K562 (cell line): ENCODE data around the gene NRXN3. TPM values are rescaled to one million over a fixed set of nuclear protein-coding genes. Genes with fewer than 3 reads are reported as not detected.

Experiments used
- ATAC-seq: fragments of 200-7000 bp; cut with Tn5 transposase; 3 replicates; pipeline ENCODE4 v1.9.1; 2020; ENCODE audit warnings: moderate library complexity
- BruUV-seq: library from RNA; stranded (reverse); fragments of 400-500 nt; replicated peaks from 2 replicates; lab custom pipeline; 2021; lab: Mats Ljungman, UMichigan
- CTCF ChIA-PET: fragments of 300-600 bp; formaldehyde crosslinking; extraction: SDS; loops from one replicate; lab custom pipeline; 2021; ENCODE audit warnings: low intra/inter-chr PET ratio; lab: Yijun Ruan, JAX
- POLR2A ChIA-PET: fragments of 300-600, 350-650 bp; sonication (Branson Sonifier 250); formaldehyde crosslinking; extraction: SDS; loops from one replicate; lab custom pipeline; 2021; ENCODE audit warnings: antibody characterized with exemption, inconsistent platforms; lab: Yijun Ruan, JAX
- DNase-seq, 4 experiments: peaks; one replicate each; pipeline versions ENCODE4 v3.0.0 to v3.0.0-alpha.2; 2011 to 2018; ENCODE audit warnings: low spot score in 3 of 4, mixed read lengths in 3 of 4; ENCODE audit errors: extremely low read depth in 1 of 4
- FAIRE-seq: peaks from 2 replicates; lab custom pipeline; 2011; peaks lifted over from hg19 to GRCh38; lab: Jason Lieb, UNC
- H2AFZ ChIP-seq: 2 replicates; pipeline ENCODE4 v1.6.0; 2011; ENCODE audit warnings: low read depth, low read length, control low read depth, inconsistent platforms
- H3K27ac ChIP-seq: fragments of 200-600 bp; 3 replicates; pipeline ENCODE4 v1.8.0; 2011; ENCODE audit warnings: low read depth, mild to moderate bottlenecking, control low read depth, inconsistent platforms, low read length, moderate library complexity, mixed read lengths; ENCODE audit errors: extremely low read depth
- H3K27me3 ChIP-seq, 2 experiments: fragments of 300-600 bp in 1 of 2; 2 replicates in 1 of 2; 3 replicates in 1 of 2; pipeline versions ENCODE4 v1.6.0 to v1.8.0; 2011; ENCODE audit warnings: inconsistent platforms in 2 of 2, low read length in 2 of 2, mild to moderate bottlenecking in 1 of 2, mixed read lengths in 1 of 2, moderate library complexity in 1 of 2; ENCODE audit not compliant: control insufficient read depth in 2 of 2, insufficient read depth in 2 of 2
- H3K36me3 ChIP-seq: fragments of 300-600 bp; 3 replicates; pipeline ENCODE4 v1.8.0; 2011; ENCODE audit warnings: mild to moderate bottlenecking, low read length, inconsistent platforms; ENCODE audit not compliant: control insufficient read depth, insufficient read depth
- H3K4me1 ChIP-seq, 2 experiments: fragments of 200-600 bp in 1 of 2; replicated peaks in 1 of 2; 2 replicates in 1 of 2; 3 replicates in 1 of 2; pipeline versions ENCODE4 v1.5.1 to v1.8.0; 2011; ENCODE audit warnings: inconsistent platforms in 2 of 2, low read length in 2 of 2, mild to moderate bottlenecking in 1 of 2, mixed read lengths in 1 of 2, moderate library complexity in 1 of 2; ENCODE audit not compliant: control insufficient read depth in 2 of 2, insufficient read depth in 2 of 2
- H3K4me2 ChIP-seq: 2 replicates; pipeline ENCODE4 v1.6.1; 2011; ENCODE audit warnings: low read length, control low read depth, inconsistent platforms, mixed read lengths; ENCODE audit not compliant: insufficient read depth
- H3K4me3 ChIP-seq: fragments of 200-600 bp; sonication (generic), shearing (Covaris generic); 2 replicates; pipeline ENCODE4 v1.5.1; 2016; ENCODE audit warnings: control low read depth, inconsistent platforms
- H3K79me2 ChIP-seq: fragments of 200-600 bp; 3 replicates; pipeline ENCODE4 v1.8.0; 2011; ENCODE audit warnings: low read length, inconsistent platforms; ENCODE audit not compliant: control insufficient read depth, insufficient read depth
- H3K9ac ChIP-seq, 2 experiments: 2 replicates each; pipeline versions ENCODE4 v1.6.0 to v1.6.1; 2011; ENCODE audit warnings: low read depth in 2 of 2, low read length in 2 of 2, control low read depth in 1 of 2, inconsistent platforms in 1 of 2, mild to moderate bottlenecking in 1 of 2, mixed read lengths in 1 of 2; ENCODE audit not compliant: insufficient read depth in 1 of 2
- H3K9me1 ChIP-seq: one replicate; pipeline ENCODE4 v1.6.0; 2011; ENCODE audit warnings: inconsistent platforms, mild to moderate bottlenecking, low read length, moderate library complexity; ENCODE audit not compliant: control insufficient read depth, insufficient read depth
- H3K9me3 ChIP-seq: replicated peaks from 2 replicates; pipeline ENCODE4 v1.5.1; 2011; ENCODE audit warnings: low read depth, low read length, inconsistent platforms; ENCODE audit not compliant: control insufficient read depth, insufficient read depth
- H4K20me1 ChIP-seq: replicated peaks from 2 replicates; pipeline ENCODE4 v1.6.1; 2011; ENCODE audit warnings: low read length, inconsistent platforms, mixed read lengths; ENCODE audit not compliant: control insufficient read depth, insufficient read depth
- BRCA1 ChIP-seq, 2 experiments: fragments of 450-650 bp in 1 of 2; sonication (generic) in 1 of 2; formaldehyde crosslinking in 1 of 2; IDR thresholded peaks; 2 replicates each; pipeline versions ENCODE4 v1.5.0 to v1.6.1; 2017 to 2020; ENCODE audit warnings: mild to moderate bottlenecking in 1 of 2, missing genetic modification reagents in 1 of 2
- CBX1 ChIP-seq: sonication (generic); IDR thresholded peaks from 2 replicates; pipeline ENCODE4 v1.6.1; 2016; ENCODE audit warnings: antibody characterized with exemption, low read depth, mild to moderate bottlenecking
- EZH2 ChIP-seq: IDR thresholded peaks from 2 replicates; pipeline ENCODE4 v1.6.1; 2012; ENCODE audit warnings: low read depth, mild to moderate bottlenecking, inconsistent platforms, low read length, borderline replicate concordance
- FOXK2 ChIP-seq, 2 experiments: fragments of 450-650 bp; IDR thresholded peaks in 1 of 2; conservative IDR thresholded peaks in 1 of 2; 2 replicates each; pipeline ENCODE4 v1.6.1; 2016; ENCODE audit warnings: low read depth in 2 of 2, mild to moderate bottlenecking in 1 of 2
- HIVEP1 ChIP-seq: fragments of 250-450 bp; sonication (Bioruptor Pico); IDR thresholded peaks from 2 replicates; pipeline ENCODE4 v1.4.0; 2020; ENCODE audit warnings: mild to moderate bottlenecking
- HMBOX1 ChIP-seq: sonication (generic); IDR thresholded peaks from 2 replicates; pipeline ENCODE4 v1.6.1; 2016
- HMGN3 ChIP-seq: IDR thresholded peaks from 2 replicates; pipeline ENCODE4 v1.6.1; 2011; ENCODE audit warnings: borderline replicate concordance, low read depth, mild to moderate bottlenecking, mixed read lengths, low read length; ENCODE audit not compliant: insufficient read length; ENCODE audit errors: extremely low read depth
- HOXB6 ChIP-seq: fragments of 250-450 bp; sonication (Bioruptor Pico); IDR thresholded peaks from 2 replicates; pipeline ENCODE4 v1.5.1; 2022; ENCODE audit warnings: mild to moderate bottlenecking, borderline replicate concordance
- OTX1 ChIP-seq: fragments of 450-650 bp; formaldehyde crosslinking; IDR thresholded peaks from 2 replicates; pipeline ENCODE4 v1.4.0; 2022; ENCODE audit warnings: mild to moderate bottlenecking
- PHF8 ChIP-seq: fragments of 200-600 bp; sonication (generic); IDR thresholded peaks from 2 replicates; pipeline ENCODE4 v1.6.1; 2012; ENCODE audit warnings: mixed run types, mild to moderate bottlenecking, inconsistent platforms, low read length, moderate library complexity, borderline replicate concordance
- PKNOX1 ChIP-seq: fragments of 450-650 bp; IDR thresholded peaks from 2 replicates; pipeline ENCODE4 v1.6.1; 2016
- SAFB2 ChIP-seq: fragments of 200-400 bp; formaldehyde crosslinking; IDR thresholded peaks from 2 replicates; pipeline ENCODE4 v1.6.1; 2018; ENCODE audit warnings: borderline replicate concordance, low read length, low read depth, moderate library complexity; ENCODE audit not compliant: severe bottlenecking
- SMAD2 ChIP-seq: fragments of 150-350 bp; IDR thresholded peaks from 2 replicates; pipeline ENCODE4 v1.6.1; 2014; ENCODE audit warnings: low read depth, mild to moderate bottlenecking, low read length
- TAF9B ChIP-seq: fragments of 450-650 bp; IDR thresholded peaks from 2 replicates; pipeline ENCODE4 v1.6.1; 2018; ENCODE audit warnings: mild to moderate bottlenecking; ENCODE audit not compliant: partially characterized antibody
- TEAD1 ChIP-seq, 2 experiments: fragments of 450-650 bp in 1 of 2; sonication (generic) in 1 of 2; formaldehyde crosslinking; IDR thresholded peaks; 2 replicates each; pipeline versions ENCODE4 v1.4.0 to v1.8.0; 2020 to 2022; ENCODE audit warnings: mild to moderate bottlenecking in 2 of 2, missing genetic modification reagents in 1 of 2
- TFAM ChIP-seq: fragments of 250-450 bp; sonication (Bioruptor Pico); conservative IDR thresholded peaks from 2 replicates; pipeline ENCODE4 v1.5.0; 2021; ENCODE audit warnings: mild to moderate bottlenecking, moderate library complexity
- ZBTB12 ChIP-seq: fragments of 250-450 bp; sonication (Bioruptor Pico); IDR thresholded peaks from 2 replicates; pipeline ENCODE4 v1.4.0; 2020
- ZNF311 ChIP-seq: fragments of 250-450 bp; sonication (Bioruptor Pico); IDR thresholded peaks from 2 replicates; pipeline ENCODE4 v1.4.0; 2020; ENCODE audit warnings: mild to moderate bottlenecking, moderate library complexity
- WGBS: fragments of 100-300 bp; shearing (Covaris generic); methylation state at CpG from one replicate; pipeline ENCODE4 v1.1.6; 2016; ENCODE audit warnings: low coverage, mixed read lengths; ENCODE audit not compliant: insufficient coverage; ENCODE audit errors: missing lambda C conversion rate; 5-methylcytosine and 5-hydroxymethylcytosine counted together
- in situ Hi-C: fragments of 300-500 bp; cut with MboI; formaldehyde crosslinking; loops from 4 replicates; pipeline ENCODE4 v1.15.0; 2018; ENCODE audit warnings: inconsistent platforms, mixed read lengths
- intact Hi-C: fragments of 100-400 bp; cut with micrococcal nuclease; formaldehyde crosslinking; loops from 2 replicates; pipeline ENCODE4 v1.14.2; 2022
- polyA plus RNA-seq, 8 experiments: library from polyadenylated mRNA; depleted of rRNA in 4 of 8; stranded (reverse) in 5 of 8; unstranded in 3 of 8; fragments of >200 nt; fragmentation: Nextera tagmentation in 2 of 8; fragmentation: Illumina TruSeq in 1 of 8; extraction: Ambion mirVana in 2 of 8; extraction: Trizol in 1 of 8; gene quantifications; 2 replicates each; pipeline versions ENCODE4 v1.2.1 to v1.2.3, GENCODE V29; 2011 to 2014; ENCODE audit warnings: inconsistent platforms in 1 of 8, missing spikeins in 1 of 8
- total RNA-seq, 7 experiments: library from RNA; depleted of rRNA in 6 of 7; stranded (reverse); fragments of >200 nt in 6 of 7; fragmentation: Illumina TruSeq in 2 of 7; extraction: Trizol in 2 of 7; gene quantifications; 2 replicates each; pipeline versions ENCODE4 v1.2.1 to v1.2.3, GENCODE V29; 2011 to 2021; ENCODE audit warnings: low replicate concordance in 1 of 7
- TF ChIP-seq, protein P1 (sequence below): fragments of 450-650 bp; IDR thresholded peaks from 2 replicates; pipeline ENCODE4 v1.6.1; 2016; ENCODE audit warnings: missing biosample characterization, missing genetic modification characterization

The NRXN3 gene
- total and polyA plus RNA-seq, 9 of the 15 experiments (the other 6 are each of a cell fraction or from before 2014, with no cell fraction given): 0.09 TPM; not detected in 8

GRCh38 chr14:79453276-79453675 lies 1283.1 kb downstream of the NRXN3 start:
- ChIA-PET POLR2A (no interaction called here), CTCF (no interaction called here)
- no peak overlapping the region for H3K4me3 ChIP-seq
- H4K20me1 ChIP-seq: no peaks in the 10 kb centered on the region
- H3K27ac ChIP-seq: no peak overlapping the region
- no peak overlapping the region for H2AFZ ChIP-seq
- H3K4me1 ChIP-seq: no peaks in the 10 kb centered on the region
- DNase-seq (no peak), FAIRE-seq (no peak), ATAC-seq (no peak)
- intact Hi-C loops (no loop called here), in situ Hi-C loops (no loop called here)
- no TSS peak for BruUV-seq
- H3K9me3 ChIP-seq: no peaks in the 10 kb centered on the region
- H3K36me3 ChIP-seq: no peaks in the 10 kb centered on the region
- H3K4me2 ChIP-seq: no peak overlapping the region
- H3K9ac ChIP-seq: no peak overlapping the region
- H3K27me3 ChIP-seq: no peaks in the 10 kb centered on the region
- no peaks in the 10 kb centered on the region for H3K9me1 ChIP-seq
- H3K79me2 ChIP-seq: no peaks in the 10 kb centered on the region
- 4% methylated on average over 4 of the region's 4 CpGs for WGBS
- TF ChIP-seq SAFB2 (no peak), ZBTB12 (CRISPR knock-in tag) (no peak), PHF8 (no peak), OTX1 (CRISPR knock-in tag) (no peak), PKNOX1 (no peak), HMGN3 (no peak), CBX1 (no peak), FOXK2 (conservative IDR thresholded peaks at IDR 0.05 in 1 of 2, IDR thresholded peaks at IDR 0.05 in 1 of 2; ENCODE audit: low read depth in 2 of 2) (no peak), HOXB6 (CRISPR knock-in tag) (no peak), HMBOX1 (no peak), BRCA1 (IDR thresholded peaks at IDR 0.05) (no peak), BRCA1 (CRISPR knock-in tag; IDR thresholded peaks at IDR 0.05) (no peak), TEAD1 (CRISPR knock-in tag; IDR thresholded peaks at IDR 0.05) (no peak), ZNF311 (CRISPR knock-in tag) (no peak), EZH2 (no peak), TAF9B (no peak), SMAD2 (no peak), HIVEP1 (CRISPR knock-in tag) (no peak), TFAM (no peak)
- TF ChIP-seq, protein P1, sequence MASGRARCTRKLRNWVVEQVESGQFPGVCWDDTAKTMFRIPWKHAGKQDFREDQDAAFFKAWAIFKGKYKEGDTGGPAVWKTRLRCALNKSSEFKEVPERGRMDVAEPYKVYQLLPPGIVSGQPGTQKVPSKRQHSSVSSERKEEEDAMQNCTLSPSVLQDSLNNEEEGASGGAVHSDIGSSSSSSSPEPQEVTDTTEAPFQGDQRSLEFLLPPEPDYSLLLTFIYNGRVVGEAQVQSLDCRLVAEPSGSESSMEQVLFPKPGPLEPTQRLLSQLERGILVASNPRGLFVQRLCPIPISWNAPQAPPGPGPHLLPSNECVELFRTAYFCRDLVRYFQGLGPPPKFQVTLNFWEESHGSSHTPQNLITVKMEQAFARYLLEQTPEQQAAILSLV: no peak
